GM18526 (cell line): ENCODE measurements around the gene MYO1F.

Experiments used
- POLR2A ChIP-seq: IDR thresholded peaks from 3 replicates; pipeline ENCODE4 v1.6.1; 2011; ENCODE audit not compliant: insufficient read length; ENCODE audit errors: extremely low read depth

The MYO1F gene

DNA sequence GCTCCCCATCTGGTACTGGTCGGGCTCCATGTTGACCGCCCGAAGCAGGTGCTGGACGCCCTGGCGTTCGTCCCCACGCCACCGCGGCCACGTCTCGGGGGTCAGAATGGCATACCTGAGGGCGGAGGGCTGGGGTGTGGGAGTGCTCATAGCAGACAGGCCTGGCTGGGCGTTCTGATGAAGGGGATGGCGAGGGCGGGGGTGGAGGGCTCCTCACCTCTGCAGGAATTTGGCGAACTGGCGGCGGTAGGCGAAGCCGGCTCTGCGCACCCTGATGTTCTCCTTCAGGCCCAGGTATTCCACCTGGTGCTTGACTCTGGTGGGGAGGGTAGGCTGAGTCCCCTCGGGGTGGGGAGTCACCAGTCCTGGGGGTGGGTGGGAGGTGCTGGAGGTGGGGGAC is 41.0 kb downstream of the MYO1F start:
- no peak for TF ChIP-seq POLR2A

DNA sequence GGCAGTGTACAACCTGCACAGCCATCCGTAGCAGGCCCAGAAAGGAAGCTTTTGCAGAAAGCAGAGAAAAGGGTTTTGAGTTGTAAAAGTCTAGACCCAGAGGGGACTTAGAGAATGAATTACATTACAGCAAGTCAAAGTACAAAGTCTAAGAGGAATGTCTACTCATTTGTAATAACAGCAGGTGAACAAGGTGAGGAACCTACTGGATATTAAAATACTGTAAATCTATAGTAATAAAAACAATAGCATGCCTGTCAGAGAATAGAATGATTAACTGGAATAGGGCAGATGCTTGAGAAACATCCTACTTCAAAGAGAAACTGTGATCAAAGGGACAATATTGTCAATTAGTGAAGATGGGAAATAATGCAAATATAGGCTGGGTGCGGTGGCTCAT is 45.0 kb downstream of the MYO1F start:
- no peak for TF ChIP-seq POLR2A

DNA sequence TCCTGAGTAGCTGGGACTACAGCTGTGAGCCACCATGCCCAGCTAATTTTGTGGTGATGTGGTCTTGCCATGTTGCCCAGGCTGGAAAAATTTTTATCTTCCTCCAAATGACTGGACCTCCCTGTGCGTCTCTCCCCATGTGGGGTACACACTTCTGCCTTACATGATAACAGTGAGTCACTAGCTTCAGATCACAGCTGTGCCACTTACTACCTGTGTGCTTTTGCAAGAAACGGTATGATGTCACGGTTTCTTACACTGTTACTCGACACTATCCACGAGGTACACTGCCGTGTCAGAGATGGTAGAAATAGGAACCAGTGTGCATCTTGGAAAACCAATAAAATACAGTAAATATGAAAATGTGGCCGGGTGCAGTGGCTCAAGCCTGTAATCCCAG is 45.8 kb downstream of the MYO1F start:
- no peak for TF ChIP-seq POLR2A

DNA sequence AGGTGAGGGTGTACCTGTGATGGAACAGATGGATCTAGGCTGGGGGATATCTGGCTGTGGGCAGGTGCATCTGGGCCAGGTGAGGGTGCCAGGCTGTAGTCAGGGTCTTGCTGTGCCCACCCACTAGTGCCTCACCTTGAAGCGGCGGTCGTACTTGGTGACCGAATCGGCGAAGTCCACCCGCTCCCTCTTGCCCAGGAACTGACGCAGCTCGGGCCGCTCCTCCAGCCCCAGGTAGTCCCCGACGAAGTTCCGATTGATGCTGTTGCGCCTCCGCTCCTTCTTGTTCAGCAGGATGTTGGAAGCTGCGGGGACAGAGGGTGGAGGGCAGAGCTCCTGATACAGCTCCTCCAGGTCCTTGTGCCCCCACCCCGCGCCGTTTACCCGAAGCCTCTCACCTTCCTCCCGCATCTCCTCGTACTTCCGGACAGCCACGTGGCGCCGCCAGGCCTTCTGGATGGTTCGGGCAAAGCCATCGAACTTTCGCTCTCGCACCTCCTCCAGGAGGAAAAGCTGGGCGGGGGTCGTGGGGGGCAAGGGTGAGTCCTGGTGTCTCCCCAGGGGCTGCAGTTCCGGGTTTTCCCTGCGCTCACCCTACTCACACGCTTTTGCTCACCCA is 47.1 kb downstream of the MYO1F start:
- no peak for TF ChIP-seq POLR2A

DNA sequence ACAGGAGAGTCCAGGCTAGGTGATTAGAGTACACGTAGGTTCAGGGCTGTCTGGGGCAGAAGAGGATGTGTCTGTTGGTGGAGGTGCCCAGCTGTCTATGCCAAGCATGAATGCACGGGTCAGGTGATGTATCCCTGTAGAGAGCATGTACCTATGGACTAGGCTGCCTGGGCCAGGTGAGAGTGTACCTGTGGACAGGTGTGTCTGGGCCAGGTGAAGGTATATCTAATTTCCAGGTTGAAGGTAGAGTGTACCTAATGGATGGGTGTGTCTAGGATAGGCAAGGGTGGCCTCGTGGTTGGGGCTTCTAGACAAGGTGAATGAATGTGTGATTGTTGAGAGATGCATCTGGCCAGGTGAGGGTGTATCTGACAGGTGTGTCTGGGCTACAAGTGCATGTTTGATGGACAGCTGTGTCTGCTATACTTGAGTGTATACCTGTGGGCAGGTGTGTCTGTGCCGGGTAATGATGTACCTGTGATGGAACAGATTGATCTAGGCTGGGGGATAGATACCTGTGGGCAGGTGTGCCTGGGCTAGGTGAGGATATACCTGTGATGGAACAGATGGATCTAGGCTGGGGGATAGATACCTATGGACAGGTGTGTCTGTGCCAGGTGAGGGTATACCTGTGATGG is 47.8 kb downstream of the MYO1F start:
- TF ChIP-seq POLR2A, result no peak

DNA sequence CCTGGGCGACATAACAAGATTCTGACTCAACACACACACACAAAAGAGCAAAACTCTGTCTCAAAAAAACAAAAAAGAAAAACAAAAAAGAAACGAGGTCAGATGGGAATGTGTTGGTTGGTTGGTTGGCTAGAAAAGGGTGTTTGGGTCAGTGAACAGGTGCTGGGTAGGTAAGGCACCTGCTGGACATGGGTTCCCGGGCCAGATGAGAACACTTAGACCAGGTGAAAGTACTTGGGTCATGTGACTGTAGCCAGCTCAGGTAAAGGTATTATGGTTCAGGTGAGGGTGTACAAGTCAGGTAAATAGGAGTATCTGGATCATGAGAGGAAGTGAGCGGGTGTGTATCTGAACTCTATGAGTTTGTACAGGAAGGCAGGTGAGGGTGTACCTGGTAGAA is 48.7 kb downstream of the MYO1F start:
- no peak for TF ChIP-seq POLR2A

DNA sequence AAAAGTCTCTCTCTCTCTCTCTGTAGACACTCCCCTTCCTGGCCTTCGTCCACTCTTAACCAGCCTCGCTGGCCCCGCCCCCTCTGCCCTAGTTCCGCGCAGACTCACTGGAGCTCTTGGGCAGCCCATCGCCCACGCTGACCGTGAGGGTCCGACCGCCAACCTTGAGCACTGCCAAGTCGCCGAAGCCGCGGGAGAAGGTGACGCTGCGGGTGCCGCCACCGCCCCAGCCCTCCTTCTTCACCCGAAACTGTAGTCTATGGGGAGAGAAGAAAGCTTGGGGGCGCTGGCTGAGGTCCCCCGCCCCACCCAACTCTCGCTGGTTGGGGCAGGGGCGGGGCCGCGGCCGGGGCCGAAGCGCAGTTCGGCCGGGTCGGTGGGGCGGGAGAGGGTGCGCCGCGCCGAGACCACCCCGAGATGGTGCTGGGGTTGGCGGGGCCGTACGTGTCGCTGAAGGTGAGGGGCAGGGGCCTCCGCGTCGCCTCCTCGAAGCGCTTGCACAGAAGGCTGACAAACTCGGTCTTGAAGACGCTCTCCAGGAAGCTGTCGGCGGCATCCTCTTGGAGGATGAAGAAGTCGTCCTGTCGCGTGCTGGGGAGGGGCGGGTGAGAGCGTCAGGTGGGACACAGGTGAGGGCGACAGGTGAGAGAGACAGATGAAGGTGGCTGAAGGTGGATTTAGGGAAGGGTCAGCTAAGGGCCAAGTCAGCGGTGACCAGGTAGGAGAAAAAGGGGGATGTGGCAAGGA is 50.7 kb downstream of the MYO1F start:
- no peak for TF ChIP-seq POLR2A

DNA sequence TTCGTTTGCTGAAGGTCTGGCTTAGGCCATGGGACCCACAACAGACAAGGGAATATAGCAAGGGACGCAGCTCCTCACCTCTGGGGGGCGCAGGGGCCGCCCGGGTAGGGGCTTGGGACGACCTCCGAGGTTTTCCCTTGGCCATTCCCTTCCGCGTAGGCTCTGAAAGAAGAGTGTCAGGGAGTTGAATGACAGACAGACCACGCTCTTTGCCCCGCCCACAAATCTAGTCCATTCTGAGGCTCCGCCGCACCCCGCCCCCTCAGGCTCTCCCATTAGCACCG is 51.9 kb downstream of the MYO1F start:
- no peak for TF ChIP-seq POLR2A

DNA sequence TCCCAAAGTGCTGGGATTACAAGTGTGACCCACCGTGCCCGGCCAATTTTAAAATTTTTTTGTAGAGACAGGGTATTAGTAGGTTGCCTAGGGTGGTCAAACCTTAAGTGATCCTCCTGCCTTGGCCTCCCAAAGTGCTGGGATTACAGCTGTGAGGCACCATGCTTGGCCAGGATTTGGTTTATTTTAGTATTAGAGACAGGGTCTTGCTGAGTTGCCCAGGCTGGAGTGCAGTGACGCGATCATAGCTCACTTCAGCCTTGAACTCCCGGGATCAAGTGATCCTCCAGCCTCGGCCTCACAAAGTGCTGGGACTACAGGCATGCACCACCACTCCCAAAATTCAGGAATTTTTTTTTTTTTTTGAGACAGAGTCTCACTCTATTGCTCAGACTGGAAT is 57.9 kb downstream of the MYO1F start:
- no peak for TF ChIP-seq POLR2A

DNA sequence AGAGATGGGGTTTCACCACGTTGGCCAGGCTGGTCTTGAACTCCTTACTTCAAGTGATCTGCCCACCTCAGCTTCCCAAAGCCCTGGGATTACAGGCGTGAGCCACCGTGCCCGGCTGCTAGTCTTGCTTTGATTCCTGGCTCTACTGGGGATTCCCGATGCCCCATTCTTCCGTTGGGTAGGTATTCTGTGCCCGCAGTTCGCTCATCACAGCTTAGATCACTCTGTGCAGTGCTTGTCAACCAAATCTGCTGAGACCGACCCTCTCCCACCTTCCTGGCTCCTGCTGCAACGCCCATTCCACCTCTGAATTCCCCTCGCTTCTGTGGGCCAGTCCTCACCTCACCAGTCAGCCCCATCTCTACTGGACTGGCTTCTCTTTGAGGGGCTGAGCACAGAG is 58.7 kb downstream of the MYO1F start:
- TF ChIP-seq POLR2A, result no peak

DNA sequence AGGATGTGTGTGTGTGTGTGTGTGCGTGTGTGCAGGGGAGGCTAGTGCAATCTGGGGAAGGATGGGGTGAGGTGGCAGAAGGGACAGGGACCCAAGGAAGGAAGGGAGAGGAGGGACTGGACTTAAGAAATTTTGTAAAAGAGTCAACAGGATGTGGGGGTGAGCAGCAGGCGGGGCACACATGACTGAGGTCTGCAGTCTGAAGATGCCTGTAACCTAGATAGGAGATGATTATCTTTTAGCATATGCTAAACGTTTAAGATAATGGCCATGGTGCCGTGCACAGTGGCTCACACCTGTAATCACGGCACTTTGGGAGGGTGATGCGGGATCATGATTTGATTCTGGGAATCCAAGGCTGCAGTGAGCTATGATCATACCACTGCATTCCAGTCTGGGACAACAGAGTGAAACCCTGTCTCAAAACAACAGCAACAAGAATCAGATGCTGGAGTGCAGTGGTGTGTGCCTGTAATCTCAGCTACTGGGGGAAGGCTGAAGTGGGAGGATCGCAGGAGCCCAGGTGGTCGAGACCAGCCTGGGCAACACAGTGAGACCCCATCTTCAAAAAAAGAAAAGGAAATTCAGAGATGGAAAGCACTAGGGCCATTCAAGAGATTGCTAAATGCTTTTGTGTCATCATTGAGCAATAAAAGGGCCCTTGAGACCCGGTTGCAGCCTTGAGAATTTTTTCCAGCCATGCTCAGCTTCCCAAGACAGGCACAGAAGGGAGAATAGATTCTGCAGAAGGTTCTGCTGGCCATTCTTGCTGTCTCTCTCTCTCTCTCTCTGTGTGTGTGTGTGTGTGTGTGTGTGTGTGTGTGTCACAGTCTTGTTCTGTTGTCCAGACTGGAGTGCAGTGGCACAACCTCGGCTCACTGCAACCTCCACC is 59.4 kb downstream of the MYO1F start:
- no peak for TF ChIP-seq POLR2A

DNA sequence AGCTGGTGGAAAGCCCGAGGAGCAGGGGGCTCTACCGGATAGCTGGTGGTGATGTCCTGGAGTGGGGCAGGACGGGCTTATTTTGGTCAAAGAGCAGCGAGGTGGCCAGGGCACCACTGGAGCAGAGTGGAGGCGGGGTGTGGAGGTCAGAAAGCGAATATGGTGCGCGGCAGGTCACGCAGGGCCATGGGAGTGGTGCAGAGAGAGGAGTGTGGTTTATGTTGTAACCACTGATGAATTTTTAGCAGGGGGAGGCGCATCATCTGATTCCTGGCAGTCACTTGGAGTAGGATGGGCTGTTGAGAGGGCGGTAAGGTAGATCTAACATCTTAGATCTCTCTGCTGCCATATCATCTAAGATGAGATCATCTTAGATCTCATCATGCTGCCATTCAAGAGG is 61.9 kb downstream of the MYO1F start:
- TF ChIP-seq POLR2A, result no peak

DNA sequence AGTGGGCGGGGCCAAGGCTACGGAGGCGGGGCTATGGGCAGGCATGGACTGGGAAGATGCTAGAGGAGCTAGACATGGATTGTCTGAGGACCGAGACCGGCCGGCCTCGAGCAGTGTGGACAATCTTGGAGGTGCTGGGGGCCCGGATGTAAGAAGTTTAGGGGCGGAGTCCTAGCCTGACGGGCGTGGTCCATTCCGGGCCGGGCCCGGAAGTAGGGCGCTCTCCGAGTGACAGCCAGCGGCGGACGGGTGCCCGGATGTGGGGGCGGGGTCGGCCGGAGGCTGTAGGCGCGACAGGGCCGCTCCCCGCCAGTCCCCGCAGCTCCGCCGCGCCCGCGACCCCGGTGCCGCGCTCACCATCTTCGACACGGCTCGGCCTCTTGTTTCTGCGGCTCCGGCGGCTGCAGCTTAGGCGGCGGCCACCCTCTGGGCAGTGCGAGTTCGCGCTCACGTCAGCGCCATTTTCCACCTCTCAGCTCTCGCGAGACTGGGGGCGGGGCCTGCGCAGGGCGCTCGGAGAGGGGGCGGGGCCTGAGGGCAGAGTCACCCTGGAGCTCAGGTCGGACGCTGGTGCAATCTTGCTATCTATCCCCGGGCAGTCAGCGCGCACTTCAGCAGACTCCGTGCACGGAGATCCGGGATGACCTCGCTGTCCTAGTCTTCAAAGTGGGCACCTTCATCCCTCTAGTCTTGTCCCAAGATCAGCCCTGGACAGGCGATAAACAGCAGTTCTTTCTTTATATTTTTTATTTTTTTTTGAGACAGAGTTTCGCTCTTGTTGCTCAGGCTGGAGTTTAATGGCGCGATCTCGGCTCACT is 63.3 kb downstream of the MYO1F start, which contains the start of gene ZNF414:
TSS of gene ZNF414 (minus strand) at position 481 of the 818 bp plus-strand sequence. CDS start at position 360, 121 bp downstream.
- TF ChIP-seq POLR2A, result peak; percentile 96

DNA sequence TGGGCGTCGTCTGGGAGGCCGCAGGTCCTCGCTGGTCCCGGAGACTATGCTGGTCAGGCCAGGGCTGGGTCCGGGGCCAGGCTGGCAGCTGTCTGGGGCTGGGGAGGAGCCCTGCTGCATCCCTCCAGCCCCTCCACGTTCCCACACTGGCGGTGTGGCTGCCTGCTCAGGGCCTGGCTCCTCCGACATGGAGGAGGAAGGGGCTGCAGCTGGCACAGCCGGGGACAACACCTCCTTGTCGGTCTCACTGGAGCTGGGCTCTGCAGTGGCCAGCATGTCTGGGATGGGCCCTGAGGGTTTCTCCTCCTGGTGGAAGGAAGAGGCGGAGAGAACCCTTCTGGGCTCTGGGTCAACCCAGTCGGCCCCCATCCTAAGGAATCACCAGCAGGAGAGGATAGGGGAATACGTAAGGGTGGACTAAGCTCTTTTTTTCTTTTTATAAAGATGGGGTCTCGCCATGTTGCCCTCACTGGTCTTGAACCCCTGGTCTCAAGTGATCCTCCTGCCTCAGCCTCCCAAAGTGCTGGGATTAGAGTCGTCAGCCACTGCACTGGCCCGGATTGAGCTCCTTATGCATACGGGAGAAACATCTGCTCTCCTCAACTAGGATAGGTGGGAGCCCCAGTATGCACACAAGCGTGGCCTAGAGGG is 64.1 kb downstream of the MYO1F start:
- no peak for TF ChIP-seq POLR2A

DNA sequence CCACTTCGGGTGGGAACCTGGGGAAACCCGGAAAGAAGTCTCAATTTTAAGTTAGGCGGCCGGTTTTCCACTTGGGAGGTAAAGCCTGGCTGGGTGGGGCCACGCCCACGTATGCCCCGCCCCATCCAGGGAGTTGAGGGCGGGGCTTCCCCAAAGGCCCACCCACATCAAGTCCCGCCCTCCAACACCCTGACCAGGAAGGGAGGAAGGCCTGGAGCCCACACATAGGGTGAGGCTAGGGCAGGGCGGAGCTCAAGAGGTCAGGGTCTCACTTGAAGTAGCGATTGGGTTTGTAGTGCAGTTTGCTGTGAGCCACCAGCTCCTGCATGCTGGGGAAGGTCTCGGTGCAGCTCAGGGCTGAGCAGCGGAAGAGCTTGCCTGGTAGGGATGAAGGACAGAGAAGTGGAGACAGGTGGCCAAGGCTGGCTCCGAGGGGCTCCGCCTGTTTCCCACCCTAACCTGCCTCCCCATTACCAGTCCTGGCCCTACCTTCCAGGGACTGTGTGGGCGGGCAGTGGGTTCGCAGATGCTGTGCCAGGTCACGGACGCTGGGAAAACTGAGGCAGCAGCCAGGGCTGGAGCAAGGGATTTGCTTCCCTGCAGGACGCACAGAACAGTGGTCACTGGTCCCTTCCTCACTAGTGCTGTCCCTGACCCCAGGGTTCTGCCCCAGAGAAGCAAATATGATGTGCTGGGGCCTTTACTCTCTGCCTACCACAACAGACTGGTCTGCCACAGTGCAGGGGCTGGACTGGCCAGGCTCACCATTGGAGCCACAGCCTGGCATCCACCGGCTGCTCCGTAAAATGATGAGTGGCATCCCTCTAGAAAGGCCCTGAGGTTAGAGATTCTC is 64.9 kb downstream of the MYO1F start:
- TF ChIP-seq POLR2A, result no peak
